Osteoblast (primary cell): Measurements from ENCODE around the gene OSBP2. TPM values are rescaled to one million over a fixed set of nuclear protein-coding genes. Genes with fewer than 3 reads are reported as not detected.
"Not testable (repeated sequence)": the region's sequence is repeated elsewhere in the genome, so short reads cannot be mapped to it uniquely, and the experiment has no call there.

Source experiments
- DNase-seq: peaks from one replicate; pipeline ENCODE4 v3.0.0; 2011; ENCODE audit warnings: low spot score, mixed read lengths; ENCODE audit not compliant: insufficient read length; ENCODE audit errors: missing footprints
- H2AFZ ChIP-seq: 2 replicates; pipeline ENCODE4 v1.6.0; 2011; ENCODE audit warnings: mild to moderate bottlenecking, low read length
- H3K27ac ChIP-seq: 2 replicates; pipeline ENCODE4 v1.5.1; 2011; ENCODE audit warnings: mild to moderate bottlenecking, low read depth, low read length, moderate library complexity
- H3K27me3 ChIP-seq: 2 replicates; pipeline ENCODE4 v1.6.0; 2012; ENCODE audit warnings: mild to moderate bottlenecking, control low read depth, inconsistent platforms, low read length, moderate library complexity; ENCODE audit not compliant: insufficient read depth
- H3K36me3 ChIP-seq: 2 replicates; pipeline ENCODE4 v1.5.1; 2011; ENCODE audit warnings: mild to moderate bottlenecking, low read length, control low read depth, moderate library complexity; ENCODE audit not compliant: insufficient read depth
- H3K4me1 ChIP-seq: 2 replicates; pipeline ENCODE4 v1.5.1; 2011; ENCODE audit warnings: mild to moderate bottlenecking, low read length, control low read depth, moderate library complexity; ENCODE audit not compliant: insufficient read depth
- H3K4me2 ChIP-seq: 2 replicates; pipeline ENCODE4 v1.6.0; 2011; ENCODE audit warnings: mild to moderate bottlenecking, low read length; ENCODE audit not compliant: insufficient read depth
- H3K4me3 ChIP-seq: fragments of 200-600 bp; sonication (generic); 3 replicates; pipeline ENCODE4 v1.5.1; 2012; ENCODE audit warnings: mild to moderate bottlenecking, low read length, inconsistent platforms; ENCODE audit not compliant: insufficient read depth
- H3K79me2 ChIP-seq: 2 replicates; pipeline ENCODE4 v1.6.0; 2012; ENCODE audit warnings: mild to moderate bottlenecking, low read length, control low read depth, inconsistent platforms; ENCODE audit not compliant: insufficient read depth
- H3K9me3 ChIP-seq: 2 replicates; pipeline ENCODE4 v1.5.1; 2011; ENCODE audit warnings: low read depth, low read length, control low read depth
- H4K20me1 ChIP-seq: 2 replicates; pipeline ENCODE4 v1.6.0; 2012; ENCODE audit warnings: mild to moderate bottlenecking, low read length, control low read depth; ENCODE audit not compliant: insufficient read depth
- CTCF ChIP-seq: IDR thresholded peaks from 2 replicates; pipeline ENCODE4 v1.5.1; 2011; ENCODE audit warnings: mild to moderate bottlenecking, low read depth, low read length, moderate library complexity; ENCODE audit errors: extremely low read depth
- total RNA-seq: library from RNA; depleted of rRNA; stranded (reverse); fragments of >200 nt; gene quantifications from 2 replicates; pipeline ENCODE4 v1.2.3, GENCODE V29; 2012

Gene OSBP2
- total RNA-seq, 1 donor: 4.3 TPM

- H3K4me2 ChIP-seq: no peak overlapping the region
- H3K27me3 ChIP-seq: no peaks in the 10 kb centered on the region
- H4K20me1 ChIP-seq: no peaks in the 10 kb centered on the region
- no peak overlapping the region for H3K4me3 ChIP-seq
- no peak overlapping the region for H2AFZ ChIP-seq
- DNase-seq: no peak
- H3K9me3 ChIP-seq: no peaks in the 10 kb centered on the region
- H3K79me2 ChIP-seq: no peaks in the 10 kb centered on the region
- H3K27ac ChIP-seq: no peak overlapping the region
- H3K36me3 ChIP-seq: no peaks in the 10 kb centered on the region
- no peaks in the 10 kb centered on the region for H3K4me1 ChIP-seq
- no peak for TF ChIP-seq CTCF
Observed at GRCh38 chr22:30774566-30774965, 79.9 kb downstream of the OSBP2 start.

- no peak for TF ChIP-seq CTCF
- H2AFZ ChIP-seq: no peak overlapping the region
- H3K9me3 ChIP-seq: no peaks in the 10 kb centered on the region
- peaks cover 4% of the 10 kb centered on the region for H3K4me1 ChIP-seq
- DNase-seq: no peak
- no peaks in the 10 kb centered on the region for H3K27me3 ChIP-seq
- no peaks in the 10 kb centered on the region for H3K79me2 ChIP-seq
- no peaks in the 10 kb centered on the region for H4K20me1 ChIP-seq
- H3K4me2 ChIP-seq: no peak overlapping the region
- no peak overlapping the region for H3K4me3 ChIP-seq
- no peaks in the 10 kb centered on the region for H3K36me3 ChIP-seq
- no peak overlapping the region for H3K27ac ChIP-seq
Observed at GRCh38 chr22:30776476-30776875, 81.8 kb downstream of the OSBP2 start.

GRCh38 chr22:30777146-30777545, 82.5 kb downstream of the OSBP2 start:
- not testable (repeated sequence) for H3K4me2 ChIP-seq

GRCh38 chr22:30777587-30777986, 82.9 kb downstream of the OSBP2 start:
- H2AFZ ChIP-seq: no peak overlapping the region
- H3K79me2 ChIP-seq: no peaks in the 10 kb centered on the region
- no peaks in the 10 kb centered on the region for H3K27me3 ChIP-seq
- H4K20me1 ChIP-seq: no peaks in the 10 kb centered on the region
- DNase-seq: no peak
- no peak overlapping the region for H3K4me3 ChIP-seq
- H3K9me3 ChIP-seq: no peaks in the 10 kb centered on the region
- no peak overlapping the region for H3K4me2 ChIP-seq
- peaks cover 4% of the 10 kb centered on the region for H3K4me1 ChIP-seq
- TF ChIP-seq CTCF: no peak
- H3K27ac ChIP-seq: no peak overlapping the region
- H3K36me3 ChIP-seq: no peaks in the 10 kb centered on the region

More at GRCh38 chr22:30777146-30777545, 82.5 kb downstream of the OSBP2 start:
- not testable (repeated sequence) for H3K79me2 ChIP-seq, H3K27me3 ChIP-seq, DNase-seq, H3K27ac ChIP-seq, H4K20me1 ChIP-seq, H3K4me3 ChIP-seq, H3K36me3 ChIP-seq, H2AFZ ChIP-seq, H3K9me3 ChIP-seq, H3K4me1 ChIP-seq

GRCh38 chr22:30778261-30778660, 83.6 kb downstream of the OSBP2 start:
- no peaks in the 10 kb centered on the region for H4K20me1 ChIP-seq
- no peak for DNase-seq
- H3K4me3 ChIP-seq: no peak overlapping the region
- H3K4me2 ChIP-seq: no peak overlapping the region
- no peaks in the 10 kb centered on the region for H3K36me3 ChIP-seq
- H3K4me1 ChIP-seq: peaks cover 4% of the 10 kb centered on the region
- no peaks in the 10 kb centered on the region for H3K9me3 ChIP-seq
- H3K27me3 ChIP-seq: no peaks in the 10 kb centered on the region
- no peak overlapping the region for H2AFZ ChIP-seq
- H3K79me2 ChIP-seq: no peaks in the 10 kb centered on the region
- no peak overlapping the region for H3K27ac ChIP-seq
- no peak for TF ChIP-seq CTCF
